ENCODE data around the gene CMTM4. TPM values are rescaled to one million over a fixed set of nuclear protein-coding genes. Genes with fewer than 3 reads are reported as not detected.

The CMTM4 gene
- polyA plus RNA-seq, 1 donor (not counting 4 experiments of a cell fraction or from before 2014, with no cell fraction given) = 23.1 TPM

DNA sequence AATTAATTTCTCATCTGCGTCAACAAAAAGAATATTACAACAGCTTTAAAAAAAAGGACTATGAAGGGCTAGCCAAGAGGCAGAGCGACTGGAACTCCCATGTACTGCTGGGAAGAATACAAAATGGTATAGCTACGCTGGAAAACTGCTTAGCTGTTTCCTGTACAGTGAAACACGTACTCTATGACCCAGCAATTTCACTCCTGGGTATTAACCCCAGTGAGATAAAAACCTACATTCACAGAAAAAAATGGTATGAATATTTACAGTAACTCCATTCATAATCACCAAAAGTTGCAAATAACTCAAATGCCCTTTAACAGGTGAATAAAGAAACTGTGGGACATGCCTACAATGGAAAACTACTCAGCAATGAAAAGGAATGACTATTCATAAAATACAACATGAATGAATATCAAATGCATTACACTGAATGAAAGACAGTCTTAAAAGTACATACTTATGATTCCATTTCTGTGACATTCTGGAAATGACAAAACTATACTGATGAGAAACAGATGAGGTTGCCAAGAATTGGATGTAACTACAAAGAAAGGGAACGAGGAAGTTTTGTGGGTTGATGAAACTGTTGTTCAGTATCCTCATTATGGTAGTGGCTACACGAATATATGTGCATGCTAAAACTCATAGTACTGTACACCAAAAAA, 27.6 kb downstream of the CMTM4 start:
- Histone ChIP-seq H3K9ac (ENCODE audit: control insufficient read depth, extremely low read depth, insufficient read depth, low read length) (no peak overlapping the region), H3K4me2 (ENCODE audit: control insufficient read depth, extremely low read depth, insufficient read depth, low read depth, low read length) (no peak overlapping the region), H3K79me2 (ENCODE audit: control insufficient read depth, insufficient read depth, low read length) (peaks cover 16% of the 10 kb centered on the region), H3K4me3 (ENCODE audit: control insufficient read depth in 2 of 3, extremely low read depth in 1 of 3, insufficient read depth in 2 of 3, low read depth in 1 of 3, low read length in 3 of 3) (no peak overlapping the region), H3K9me3 (ENCODE audit: control insufficient read depth, low read depth, low read length) (no peaks in the 10 kb centered on the region), H3K4me1 (ENCODE audit: control insufficient read depth, extremely low read depth, insufficient read depth, low read length) (no peaks in the 10 kb centered on the region), H2AFZ (ENCODE audit: control insufficient read depth, low read length) (no peak overlapping the region), H3K36me3 (ENCODE audit: control insufficient read depth in 2 of 2, extremely low read depth in 1 of 2, insufficient read depth in 2 of 2, low read length in 2 of 2) (peaks cover 0 to 3% of the 10 kb centered on the region in 2 experiments), H4K20me1 (ENCODE audit: control insufficient read depth, extremely low read depth, insufficient read depth, low read length) (no peaks in the 10 kb centered on the region), H3K9me1 (ENCODE audit: control insufficient read depth, extremely low read depth, insufficient read depth, low read length) (no peaks in the 10 kb centered on the region), H3K27ac (ENCODE audit: control insufficient read depth, insufficient read depth, low read length) (no peak overlapping the region), H3K27me3 (ENCODE audit: control insufficient read depth, extremely low read depth, insufficient read depth, low read length) (no peaks in the 10 kb centered on the region)
- dilution Hi-C loops (cut with MboI; ENCODE audit: extremely low pct_ligation_motif_present, low sequenced_read_pairs) = no loop called here
- DNase-seq (ENCODE audit: low read depth, low spot score) (no peak), FAIRE-seq (no peak)
- TF ChIP-seq EZH2 (IDR thresholded peaks at IDR 0.05; ENCODE audit: low read length) = no peak
- TF ChIP-seq, protein P1, sequence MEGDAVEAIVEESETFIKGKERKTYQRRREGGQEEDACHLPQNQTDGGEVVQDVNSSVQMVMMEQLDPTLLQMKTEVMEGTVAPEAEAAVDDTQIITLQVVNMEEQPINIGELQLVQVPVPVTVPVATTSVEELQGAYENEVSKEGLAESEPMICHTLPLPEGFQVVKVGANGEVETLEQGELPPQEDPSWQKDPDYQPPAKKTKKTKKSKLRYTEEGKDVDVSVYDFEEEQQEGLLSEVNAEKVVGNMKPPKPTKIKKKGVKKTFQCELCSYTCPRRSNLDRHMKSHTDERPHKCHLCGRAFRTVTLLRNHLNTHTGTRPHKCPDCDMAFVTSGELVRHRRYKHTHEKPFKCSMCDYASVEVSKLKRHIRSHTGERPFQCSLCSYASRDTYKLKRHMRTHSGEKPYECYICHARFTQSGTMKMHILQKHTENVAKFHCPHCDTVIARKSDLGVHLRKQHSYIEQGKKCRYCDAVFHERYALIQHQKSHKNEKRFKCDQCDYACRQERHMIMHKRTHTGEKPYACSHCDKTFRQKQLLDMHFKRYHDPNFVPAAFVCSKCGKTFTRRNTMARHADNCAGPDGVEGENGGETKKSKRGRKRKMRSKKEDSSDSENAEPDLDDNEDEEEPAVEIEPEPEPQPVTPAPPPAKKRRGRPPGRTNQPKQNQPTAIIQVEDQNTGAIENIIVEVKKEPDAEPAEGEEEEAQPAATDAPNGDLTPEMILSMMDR (optimal IDR thresholded peaks at IDR 0.05 in 1 of 3, IDR thresholded peaks at IDR 0.05 in 1 of 3, conservative IDR thresholded peaks at IDR 0.05 in 1 of 3; ENCODE audit: extremely low read depth in 1 of 3, insufficient read depth in 2 of 3, low read length in 3 of 3) = no peak

DNA sequence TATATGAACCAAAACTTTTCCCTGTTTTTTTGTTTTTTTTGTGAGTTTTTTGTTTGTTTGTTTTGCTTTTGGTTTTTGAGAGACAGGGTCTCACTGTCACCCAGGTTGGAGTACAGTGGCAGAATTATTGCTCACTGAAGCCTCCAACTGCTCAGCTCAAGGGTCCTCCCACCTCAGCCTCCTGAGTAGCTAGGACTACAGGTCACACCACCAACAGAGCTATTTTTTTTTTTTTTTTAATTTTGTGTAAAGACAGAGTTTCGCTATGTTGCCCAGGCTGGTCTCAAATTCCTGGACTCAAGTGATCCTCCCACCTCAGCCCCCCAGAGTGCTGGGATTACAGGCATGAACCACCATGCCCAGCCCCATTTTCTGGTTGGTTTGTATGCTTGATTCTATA, 28.6 kb downstream of the CMTM4 start:
- no peaks in the 10 kb centered on the region for H3K9me1 ChIP-seq (ENCODE audit: control insufficient read depth, extremely low read depth, insufficient read depth, low read length)
- no peak overlapping the region for H3K27ac ChIP-seq (ENCODE audit: control insufficient read depth, insufficient read depth, low read length)
- no peaks in the 10 kb centered on the region for H3K4me1 ChIP-seq (ENCODE audit: control insufficient read depth, extremely low read depth, insufficient read depth, low read length)
- H2AFZ ChIP-seq (ENCODE audit: control insufficient read depth, low read length) = no peak overlapping the region
- dilution Hi-C loops (cut with MboI; ENCODE audit: extremely low pct_ligation_motif_present, low sequenced_read_pairs) = no loop called here
- no peaks in the 10 kb centered on the region for H3K27me3 ChIP-seq (ENCODE audit: control insufficient read depth, extremely low read depth, insufficient read depth, low read length)
- H3K4me3 ChIP-seq (ENCODE audit: control insufficient read depth in 2 of 3, extremely low read depth in 1 of 3, insufficient read depth in 2 of 3, low read depth in 1 of 3, low read length in 3 of 3) = no peak overlapping the region
- no peak for FAIRE-seq
- H3K4me2 ChIP-seq (ENCODE audit: control insufficient read depth, extremely low read depth, insufficient read depth, low read depth, low read length) = no peak overlapping the region
- peaks cover 17% of the 10 kb centered on the region for H3K79me2 ChIP-seq (ENCODE audit: control insufficient read depth, insufficient read depth, low read length)
- H4K20me1 ChIP-seq (ENCODE audit: control insufficient read depth, extremely low read depth, insufficient read depth, low read length) = no peaks in the 10 kb centered on the region
- H3K9me3 ChIP-seq (ENCODE audit: control insufficient read depth, low read depth, low read length) = no peaks in the 10 kb centered on the region
- DNase-seq (ENCODE audit: low read depth, low spot score) = no peak
- no peak for TF ChIP-seq EZH2 (IDR thresholded peaks at IDR 0.05; ENCODE audit: low read length)
- TF ChIP-seq, protein P1 (optimal IDR thresholded peaks at IDR 0.05 in 1 of 3, IDR thresholded peaks at IDR 0.05 in 1 of 3, conservative IDR thresholded peaks at IDR 0.05 in 1 of 3; ENCODE audit: extremely low read depth in 1 of 3, insufficient read depth in 2 of 3, low read length in 3 of 3) = no peak
- no peak overlapping the region for H3K9ac ChIP-seq (ENCODE audit: control insufficient read depth, extremely low read depth, insufficient read depth, low read length)
- peaks cover 0 to 3% of the 10 kb centered on the region in 2 experiments for H3K36me3 ChIP-seq (ENCODE audit: control insufficient read depth in 2 of 2, extremely low read depth in 1 of 2, insufficient read depth in 2 of 2, low read length in 2 of 2)
